NT2/D1 (cell line): ENCODE measurements around the gene APC.

ENCODE experiments used
- SUZ12 ChIP-seq: IDR thresholded peaks from 2 replicates; pipeline ENCODE4 v1.6.1; 2011; ENCODE audit not compliant: insufficient read length, insufficient read depth; ENCODE audit errors: extremely low read depth
- YY1 ChIP-seq: IDR thresholded peaks from 2 replicates; pipeline ENCODE4 v1.6.1; 2011; ENCODE audit not compliant: insufficient read length, insufficient read depth
- ZNF274 ChIP-seq: IDR thresholded peaks from 2 replicates; pipeline ENCODE4 v1.6.1; 2011; ENCODE audit warnings: mild to moderate bottlenecking, low read depth, low read length

DNA sequence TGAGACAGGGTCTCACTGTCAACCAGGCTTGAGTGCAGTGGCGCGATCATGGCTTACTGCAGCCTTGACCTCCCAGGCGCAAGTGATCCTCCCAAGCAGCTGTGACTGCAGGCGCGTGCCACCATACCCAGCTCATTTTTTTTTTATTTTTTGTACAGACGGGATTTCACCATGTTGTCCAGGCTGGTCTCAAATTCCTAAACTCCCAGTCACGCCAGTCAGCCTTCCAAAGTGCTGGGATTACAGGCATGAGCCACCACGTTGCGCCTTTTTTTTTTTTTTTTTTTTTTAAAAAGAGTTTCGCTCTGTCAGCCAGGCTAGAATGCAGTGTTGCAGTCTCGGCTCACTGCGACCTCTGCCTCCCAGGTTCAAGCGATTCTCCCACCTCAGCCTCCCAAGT is 96.3 kb downstream of the APC start:
- TF ChIP-seq SUZ12, result no peak
- TF ChIP-seq ZNF274, result no peak
- TF ChIP-seq YY1, result no peak
